ENCODE data around the gene NAXE. TPM values are rescaled to one million over a fixed set of nuclear protein-coding genes. Genes with fewer than 3 reads are reported as not detected.

Gene NAXE
- total RNA-seq, 4 donors from 2014 or later = 45.8 to 61.1 (median 49.7) TPM

GRCh38 chr1:156581661-156582387 is 9.8 kb upstream of the NAXE start:
- no peak for TF ChIP-seq CTCF (IDR thresholded peaks at IDR 0.05; ENCODE audit: low read depth)

- TF ChIP-seq CTCF (IDR thresholded peaks at IDR 0.05; ENCODE audit: low read depth) = no peak
These were observed 9.1 kb upstream of the NAXE start for GRCh38 chr1:156582388-156583017.

- TF ChIP-seq CTCF (IDR thresholded peaks at IDR 0.05; ENCODE audit: low read depth) = no peak
These were observed 7.6 kb upstream of the NAXE start for GRCh38 chr1:156583821-156584622.

GRCh38 chr1:156584813-156585212 is 6.8 kb upstream of the NAXE start:
- no peak for TF ChIP-seq CTCF (IDR thresholded peaks at IDR 0.05; ENCODE audit: low read depth)

GRCh38 chr1:156586323-156586722 is 5.3 kb upstream of the NAXE start:
- TF ChIP-seq CTCF (IDR thresholded peaks at IDR 0.05; ENCODE audit: low read depth) = no peak

GRCh38 chr1:156586892-156587477 is 4.6 kb upstream of the NAXE start:
- TF ChIP-seq CTCF (IDR thresholded peaks at IDR 0.05; ENCODE audit: low read depth) = no peak

GRCh38 chr1:156589546-156589945 is 2.0 kb upstream of the NAXE start:
- no peak for TF ChIP-seq CTCF (IDR thresholded peaks at IDR 0.05; ENCODE audit: low read depth)

Data from subcutaneous adipose tissue (tissue), 4 donors.